Activated naive CD8-positive, alpha-beta T cell treated with anti-CD3 and anti-CD28 coated beads, Interleukin-2, amount 50 U/mL, for 24 hours (primary cell): ENCODE measurements around the gene SH3D19.
"Not testable (repeated sequence)": the region's sequence is repeated elsewhere in the genome, so short reads cannot be mapped to it uniquely, and the experiment has no call there.

Experiments
- ATAC-seq: fragments of 150-1000 bp; cut with Tn5 transposase; one replicate; pipeline ENCODE4 v1.10.0; 2021
- DNase-seq: peaks from one replicate; pipeline ENCODE4 v3.0.0; 2021
- H3K27ac Mint-ChIP-seq: one replicate; pipeline ENCODE4 v1.8.0; 2021; ENCODE audit warnings: mild to moderate bottlenecking, mixed read lengths
- H3K27me3 Mint-ChIP-seq: one replicate; pipeline ENCODE4 v1.8.0; 2021; ENCODE audit warnings: mixed read lengths
- H3K36me3 Mint-ChIP-seq: one replicate; pipeline ENCODE4 v1.8.0; 2021; ENCODE audit warnings: low read depth, mixed read lengths
- H3K4me1 Mint-ChIP-seq: one replicate; pipeline ENCODE4 v1.8.0; 2021; ENCODE audit warnings: mixed read lengths
- H3K4me3 Mint-ChIP-seq: one replicate; pipeline ENCODE4 v1.8.0; 2021; ENCODE audit warnings: mild to moderate bottlenecking, moderate library complexity, mixed read lengths
- H3K9me3 Mint-ChIP-seq: one replicate; pipeline ENCODE4 v1.8.0; 2021; ENCODE audit warnings: mixed read lengths

SH3D19 gene

GRCh38 chr4:151313306-151314009, 11.9 kb downstream of the SH3D19 start:
- Mint-ChIP-seq H3K9me3 (no peaks in the 10 kb centered on the region), H3K27me3 (peaks cover 5% of the 10 kb centered on the region), H3K4me1 (no peaks in the 10 kb centered on the region), H3K27ac (no peak overlapping the region), H3K4me3 (no peak overlapping the region), H3K36me3 (no peaks in the 10 kb centered on the region)
- ATAC-seq (no peak), DNase-seq (no peak)

- H3K36me3 Mint-ChIP-seq, result no peaks in the 10 kb centered on the region
- no peak overlapping the region for H3K4me3 Mint-ChIP-seq
- H3K9me3 Mint-ChIP-seq, result no peaks in the 10 kb centered on the region
- ATAC-seq (no peak), DNase-seq (no peak)
- no peaks in the 10 kb centered on the region for H3K4me1 Mint-ChIP-seq
- no peak overlapping the region for H3K27ac Mint-ChIP-seq
- no peaks in the 10 kb centered on the region for H3K27me3 Mint-ChIP-seq
These were observed 15.2 kb downstream of the SH3D19 start for GRCh38 chr4:151310124-151310728.

- Mint-ChIP-seq H3K27me3 (peaks cover 3% of the 10 kb centered on the region), H3K4me3 (no peak overlapping the region), H3K36me3 (no peaks in the 10 kb centered on the region), H3K4me1 (no peaks in the 10 kb centered on the region), H3K9me3 (no peaks in the 10 kb centered on the region), H3K27ac (no peak overlapping the region)
- DNase-seq (no peak), ATAC-seq (no peak)
These were observed 20.6 kb downstream of the SH3D19 start for GRCh38 chr4:151304755-151305154.

- H3K4me3 Mint-ChIP-seq, result no peak overlapping the region
- H3K27ac Mint-ChIP-seq, result no peak overlapping the region
- H3K4me1 Mint-ChIP-seq, result no peaks in the 10 kb centered on the region
- H3K9me3 Mint-ChIP-seq, result no peaks in the 10 kb centered on the region
- ATAC-seq (no peak), DNase-seq (no peak)
- no peaks in the 10 kb centered on the region for H3K36me3 Mint-ChIP-seq
- H3K27me3 Mint-ChIP-seq, result peaks cover 3% of the 10 kb centered on the region
These were observed 21.2 kb downstream of the SH3D19 start for GRCh38 chr4:151304226-151304625.

- no peak for DNase-seq
- no peak overlapping the region for H3K4me3 Mint-ChIP-seq
These were observed 23.0 kb downstream of the SH3D19 start for GRCh38 chr4:151302432-151302831.

GRCh38 chr4:151297170-151297569, 28.2 kb downstream of the SH3D19 start:
- H3K4me1 Mint-ChIP-seq, result no peaks in the 10 kb centered on the region
- ATAC-seq, result no peak
- peaks cover 5% of the 10 kb centered on the region for H3K27me3 Mint-ChIP-seq
- no peak overlapping the region for H3K27ac Mint-ChIP-seq
- H3K4me3 Mint-ChIP-seq, result no peak overlapping the region
- no peaks in the 10 kb centered on the region for H3K36me3 Mint-ChIP-seq
- DNase-seq, result no peak
- no peaks in the 10 kb centered on the region for H3K9me3 Mint-ChIP-seq

More at GRCh38 chr4:151302432-151302831, 23.0 kb downstream of the SH3D19 start:
- Mint-ChIP-seq H3K27me3 (peaks cover 5% of the 10 kb centered on the region), H3K27ac (no peak overlapping the region), H3K9me3 (no peaks in the 10 kb centered on the region), H3K36me3 (no peaks in the 10 kb centered on the region), H3K4me1 (no peaks in the 10 kb centered on the region)
- ATAC-seq, result no peak

GRCh38 chr4:151296227-151296626, 29.2 kb downstream of the SH3D19 start:
- no peak for DNase-seq
- Mint-ChIP-seq H3K4me1 (no peaks in the 10 kb centered on the region), H3K36me3 (no peaks in the 10 kb centered on the region)

GRCh38 chr4:151294833-151295496, 30.4 kb downstream of the SH3D19 start:
- Mint-ChIP-seq H3K27me3 (peaks cover 2% of the 10 kb centered on the region), H3K4me1 (no peaks in the 10 kb centered on the region), H3K27ac (no peak overlapping the region), H3K4me3 (no peak overlapping the region), H3K9me3 (no peaks in the 10 kb centered on the region), H3K36me3 (no peaks in the 10 kb centered on the region)
- no peak for DNase-seq
- ATAC-seq, result no peak

More at GRCh38 chr4:151296227-151296626, 29.2 kb downstream of the SH3D19 start:
- Mint-ChIP-seq H3K9me3 (no peaks in the 10 kb centered on the region), H3K27ac (no peak overlapping the region), H3K27me3 (peaks cover 2% of the 10 kb centered on the region), H3K4me3 (no peak overlapping the region)
- ATAC-seq, result no peak

GRCh38 chr4:151292038-151292437, 33.4 kb downstream of the SH3D19 start:
- Mint-ChIP-seq H3K36me3 (no peaks in the 10 kb centered on the region), H3K9me3 (no peaks in the 10 kb centered on the region)

GRCh38 chr4:151291485-151291884, 33.9 kb downstream of the SH3D19 start:
- H3K36me3 Mint-ChIP-seq, result no peaks in the 10 kb centered on the region
- ATAC-seq (no peak), DNase-seq (no peak)
- H3K4me1 Mint-ChIP-seq, result no peaks in the 10 kb centered on the region
- H3K27me3 Mint-ChIP-seq, result no peaks in the 10 kb centered on the region
- H3K9me3 Mint-ChIP-seq, result no peaks in the 10 kb centered on the region
- H3K4me3 Mint-ChIP-seq, result no peak overlapping the region
- H3K27ac Mint-ChIP-seq, result no peak overlapping the region

More at GRCh38 chr4:151292038-151292437, 33.4 kb downstream of the SH3D19 start:
- no peaks in the 10 kb centered on the region for H3K27me3 Mint-ChIP-seq
- no peak for DNase-seq
- H3K4me3 Mint-ChIP-seq, result no peak overlapping the region
- no peak overlapping the region for H3K27ac Mint-ChIP-seq
- H3K4me1 Mint-ChIP-seq, result no peaks in the 10 kb centered on the region
- ATAC-seq, result no peak

- ATAC-seq (no peak), DNase-seq (no peak)
- Mint-ChIP-seq H3K27ac (no peak overlapping the region), H3K4me1 (no peaks in the 10 kb centered on the region), H3K4me3 (no peak overlapping the region), H3K27me3 (no peaks in the 10 kb centered on the region), H3K36me3 (no peaks in the 10 kb centered on the region), H3K9me3 (peaks cover 7% of the 10 kb centered on the region)
These were observed 38.0 kb downstream of the SH3D19 start for GRCh38 chr4:151287409-151287808.

- H3K4me1 Mint-ChIP-seq, result no peaks in the 10 kb centered on the region
- DNase-seq, result no peak
These were observed 40.7 kb downstream of the SH3D19 start for GRCh38 chr4:151284534-151285245.

GRCh38 chr4:151276787-151277562, 48.4 kb downstream of the SH3D19 start, which contains the start of gene PRSS48:
Gene PRSS48, plus strand, starts transcription at chr4:151277161. Its CDS starts 12 bp downstream, at chr4:151277173.
- Mint-ChIP-seq H3K27ac (no peak within 1 kb of the TSS), H3K9me3 (no peaks in the 10 kb centered on the region), H3K27me3 (peaks cover 11% of the 10 kb centered on the region), H3K36me3 (no peaks in the 10 kb centered on the region), H3K4me1 (no peaks in the 10 kb centered on the region), H3K4me3 (no peak within 1 kb of the TSS)
- DNase-seq, result peak; percentile 65
- peak; percentile 52 for ATAC-seq

More at GRCh38 chr4:151284534-151285245, 40.7 kb downstream of the SH3D19 start:
- H3K27ac Mint-ChIP-seq, result no peak overlapping the region
- peaks cover 2% of the 10 kb centered on the region for H3K27me3 Mint-ChIP-seq
- no peak overlapping the region for H3K4me3 Mint-ChIP-seq
- H3K9me3 Mint-ChIP-seq, result peaks cover 7% of the 10 kb centered on the region
- no peak for ATAC-seq
- H3K36me3 Mint-ChIP-seq, result no peaks in the 10 kb centered on the region

GRCh38 chr4:151268905-151269304, 56.5 kb downstream of the SH3D19 start:
- not testable (repeated sequence) for ATAC-seq, DNase-seq, H3K27ac Mint-ChIP-seq, H3K36me3 Mint-ChIP-seq, H3K9me3 Mint-ChIP-seq, H3K4me1 Mint-ChIP-seq, H3K27me3 Mint-ChIP-seq, H3K4me3 Mint-ChIP-seq
